Endothelial cell of umbilical vein (primary cell): ENCODE data around the gene KCNJ5. TPM values are rescaled to one million over a fixed set of nuclear protein-coding genes. Genes with fewer than 3 reads are reported as not detected.

ENCODE experiments used
- BruUV-seq: library from RNA; stranded (reverse); fragments of 400-500 nt; replicated peaks from 2 replicates; lab custom pipeline; 2021; lab: Mats Ljungman, UMichigan
- CTCF ChIA-PET: fragments of 300-600, 350-600 bp; sonication (Branson Sonifier 250); formaldehyde crosslinking; loops from one replicate; lab custom pipeline; 2021; ENCODE audit warnings: antibody characterized with exemption, inconsistent platforms; lab: Charles Lee
- POLR2A ChIA-PET: fragments of 300-600, 350-600 bp; sonication (Branson Sonifier 250); formaldehyde crosslinking; loops from one replicate; lab custom pipeline; 2021; ENCODE audit warnings: antibody characterized with exemption, inconsistent platforms; lab: Charles Lee
- DNase-seq: peaks from one replicate; pipeline ENCODE4 v3.0.0-alpha.2; 2011; ENCODE audit warnings: low read depth, low spot score
- FAIRE-seq: peaks from 2 replicates; lab custom pipeline; 2011; peaks lifted over from hg19 to GRCh38; lab: Jason Lieb, UNC
- H2AFZ ChIP-seq: 2 replicates; pipeline ENCODE4 v1.6.0; 2012; ENCODE audit warnings: low read depth, low read length, control low read depth, inconsistent platforms
- H3K27ac ChIP-seq: 2 replicates; pipeline ENCODE4 v1.5.1; 2011; ENCODE audit warnings: low read depth, mild to moderate bottlenecking, control low read depth, low read length, moderate library complexity; ENCODE audit not compliant: insufficient read depth
- H3K27me3 ChIP-seq, 2 experiments: 2 replicates each; pipeline versions ENCODE4 v1.6.0 to v1.6.1; 2011; ENCODE audit warnings: low read length in 2 of 2, mixed read lengths in 1 of 2; ENCODE audit not compliant: control insufficient read depth in 2 of 2, insufficient read depth in 2 of 2
- H3K36me3 ChIP-seq, 2 experiments: 2 replicates in 1 of 2; 3 replicates in 1 of 2; pipeline ENCODE4 v1.5.1; 2011; ENCODE audit warnings: low read length in 2 of 2, mild to moderate bottlenecking in 1 of 2, moderate library complexity in 1 of 2; ENCODE audit not compliant: control insufficient read depth in 2 of 2, insufficient read depth in 2 of 2; ENCODE audit errors: extremely low read depth in 1 of 2
- H3K4me1 ChIP-seq: 3 replicates; pipeline ENCODE4 v1.5.1; 2011; ENCODE audit warnings: mild to moderate bottlenecking, low read length; ENCODE audit not compliant: control insufficient read depth, insufficient read depth; ENCODE audit errors: extremely low read depth
- H3K4me2 ChIP-seq: 2 replicates; pipeline ENCODE4 v1.6.1; 2011; ENCODE audit warnings: low read length, control low read depth, mixed read lengths; ENCODE audit not compliant: insufficient read depth
- H3K4me3 ChIP-seq, 3 experiments: fragments of 200-600 bp in 1 of 3; sonication (generic), shearing (Covaris generic) in 1 of 3; replicated peaks in 1 of 3; 2 replicates each; pipeline ENCODE4 v1.5.1; 2011 to 2016; ENCODE audit warnings: control low read depth in 3 of 3, low read length in 3 of 3, mild to moderate bottlenecking in 2 of 3, inconsistent platforms in 1 of 3, low read depth in 1 of 3, moderate library complexity in 1 of 3; ENCODE audit not compliant: insufficient read depth in 1 of 3
- H3K79me2 ChIP-seq: 2 replicates; pipeline ENCODE4 v1.6.0; 2012; ENCODE audit warnings: low read length, inconsistent platforms; ENCODE audit not compliant: control insufficient read depth, insufficient read depth
- H3K9ac ChIP-seq: replicated peaks from 2 replicates; pipeline ENCODE3; 2011; ENCODE audit warnings: low read length, control low read depth; ENCODE audit not compliant: insufficient read depth; ENCODE audit errors: extremely low read depth
- H3K9me1 ChIP-seq: replicated peaks from 3 replicates; pipeline ENCODE4 v1.6.0; 2011; ENCODE audit warnings: mild to moderate bottlenecking, low read length; ENCODE audit not compliant: control insufficient read depth, insufficient read depth; ENCODE audit errors: extremely low read depth
- H3K9me3 ChIP-seq: replicated peaks from 2 replicates; pipeline ENCODE4 v1.5.1; 2012; ENCODE audit warnings: low read length, inconsistent platforms; ENCODE audit not compliant: control insufficient read depth, insufficient read depth
- H4K20me1 ChIP-seq: replicated peaks from 2 replicates; pipeline ENCODE3; 2011; ENCODE audit warnings: mild to moderate bottlenecking, low read length; ENCODE audit not compliant: control insufficient read depth, insufficient read depth; ENCODE audit errors: extremely low read depth
- EZH2 ChIP-seq: IDR thresholded peaks from 2 replicates; pipeline ENCODE4 v1.6.1; 2012; ENCODE audit warnings: borderline replicate concordance, low read depth, mild to moderate bottlenecking, moderate library complexity, low read length, inconsistent platforms; ENCODE audit not compliant: severe bottlenecking
- FOS ChIP-seq: IDR thresholded peaks from 2 replicates; pipeline ENCODE4 v1.6.1; 2011; ENCODE audit warnings: mild to moderate bottlenecking, low read length, moderate library complexity, borderline replicate concordance; ENCODE audit not compliant: insufficient read depth
- GATA2 ChIP-seq: IDR thresholded peaks from 2 replicates; pipeline ENCODE4 v1.7.0; 2011; ENCODE audit warnings: low read depth, mild to moderate bottlenecking, moderate library complexity, mixed read lengths, low read length; ENCODE audit not compliant: insufficient read length, insufficient read depth
- JUN ChIP-seq: IDR thresholded peaks from 2 replicates; pipeline ENCODE4 v1.6.1; 2011; ENCODE audit warnings: borderline replicate concordance, low read depth; ENCODE audit not compliant: insufficient read length, insufficient read depth
- MYC ChIP-seq: IDR thresholded peaks from one replicate; pipeline ENCODE4 v1.6.1; 2011; ENCODE audit warnings: mild to moderate bottlenecking, low read depth, low read length
- POLR2A ChIP-seq: IDR thresholded peaks from 2 replicates; pipeline ENCODE4 v1.6.1; 2012; ENCODE audit warnings: low read depth, mild to moderate bottlenecking, control low read depth, low read length
- POLR2AphosphoS5 ChIP-seq: IDR thresholded peaks from 2 replicates; pipeline ENCODE4 v1.6.1; 2012; ENCODE audit warnings: low read depth, mild to moderate bottlenecking, control low read depth, low read length, moderate library complexity; ENCODE audit not compliant: insufficient read depth
- dilution Hi-C: fragments of 300-500 bp; cut with MboI; formaldehyde crosslinking; loops from one replicate; pipeline ENCODE4 v1.15.0; 2019; ENCODE audit warnings: low sequenced_read_pairs; ENCODE audit not compliant: extremely low pct_ligation_motif_present
- intact Hi-C: fragments of 100-400 bp; cut with micrococcal nuclease; formaldehyde crosslinking; loops from one replicate; pipeline ENCODE4 v1.10.0; 2022
- polyA plus RNA-seq, 4 experiments: library from polyadenylated mRNA; depleted of rRNA in 3 of 4; stranded (reverse) in 3 of 4; unstranded in 1 of 4; fragments of >200 nt; gene quantifications; 2 replicates each; pipeline versions ENCODE4 v1.2.1 to v1.2.3, GENCODE V29; 2011 to 2012; ENCODE audit warnings: missing spikeins in 1 of 4
- total RNA-seq: library from RNA; stranded (reverse); gene quantifications from 2 replicates; pipeline ENCODE4 v1.2.3, GENCODE V29; 2021
- TF ChIP-seq, protein P1 (sequence below): IDR thresholded peaks from 2 replicates; pipeline ENCODE4 v1.6.1; 2011; ENCODE audit not compliant: insufficient read depth, insufficient read length
- TF ChIP-seq, protein P2 (sequence below), 2 donors: IDR thresholded peaks; 1 replicate in 1 of 2; 2 replicates in 1 of 2; pipeline ENCODE4 v1.5.1; 2011; ENCODE audit warnings: low read length in 2 of 2, mild to moderate bottlenecking in 2 of 2, moderate library complexity in 2 of 2, control low read depth in 1 of 2, inconsistent platforms in 1 of 2, low read depth in 1 of 2; ENCODE audit not compliant: insufficient read depth in 1 of 2; ENCODE audit errors: extremely low read depth in 1 of 2

The KCNJ5 gene
- total and polyA plus RNA-seq, 2 donors (not counting 3 experiments of a cell fraction or from before 2014, with no cell fraction given): 0.13 TPM; not detected in 1

DNA sequence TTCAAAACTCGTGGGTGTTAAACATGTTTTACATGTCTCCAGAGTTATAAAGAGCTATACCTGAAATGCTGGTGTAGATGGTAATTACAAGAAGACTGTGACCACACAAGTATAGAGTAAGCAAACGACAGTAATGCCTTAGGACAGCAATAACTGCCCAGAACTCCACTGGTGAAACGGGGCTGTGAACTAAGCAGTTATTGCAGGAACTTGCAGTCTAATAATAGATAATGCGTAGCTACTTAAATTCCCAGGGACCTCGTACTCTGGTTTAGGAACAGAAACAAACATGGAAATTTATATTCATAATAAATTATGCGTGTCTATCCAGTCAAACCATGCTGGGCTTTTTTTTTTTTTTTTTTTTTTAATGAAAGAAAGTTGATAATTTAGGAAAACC, 76.4 kb downstream of the KCNJ5 start:
- H3K4me2 ChIP-seq: no peak overlapping the region
- TF ChIP-seq, protein P1, sequence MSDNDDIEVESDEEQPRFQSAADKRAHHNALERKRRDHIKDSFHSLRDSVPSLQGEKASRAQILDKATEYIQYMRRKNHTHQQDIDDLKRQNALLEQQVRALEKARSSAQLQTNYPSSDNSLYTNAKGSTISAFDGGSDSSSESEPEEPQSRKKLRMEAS: no peak
- no peak for TF ChIP-seq EZH2
- TF ChIP-seq, protein P2, sequence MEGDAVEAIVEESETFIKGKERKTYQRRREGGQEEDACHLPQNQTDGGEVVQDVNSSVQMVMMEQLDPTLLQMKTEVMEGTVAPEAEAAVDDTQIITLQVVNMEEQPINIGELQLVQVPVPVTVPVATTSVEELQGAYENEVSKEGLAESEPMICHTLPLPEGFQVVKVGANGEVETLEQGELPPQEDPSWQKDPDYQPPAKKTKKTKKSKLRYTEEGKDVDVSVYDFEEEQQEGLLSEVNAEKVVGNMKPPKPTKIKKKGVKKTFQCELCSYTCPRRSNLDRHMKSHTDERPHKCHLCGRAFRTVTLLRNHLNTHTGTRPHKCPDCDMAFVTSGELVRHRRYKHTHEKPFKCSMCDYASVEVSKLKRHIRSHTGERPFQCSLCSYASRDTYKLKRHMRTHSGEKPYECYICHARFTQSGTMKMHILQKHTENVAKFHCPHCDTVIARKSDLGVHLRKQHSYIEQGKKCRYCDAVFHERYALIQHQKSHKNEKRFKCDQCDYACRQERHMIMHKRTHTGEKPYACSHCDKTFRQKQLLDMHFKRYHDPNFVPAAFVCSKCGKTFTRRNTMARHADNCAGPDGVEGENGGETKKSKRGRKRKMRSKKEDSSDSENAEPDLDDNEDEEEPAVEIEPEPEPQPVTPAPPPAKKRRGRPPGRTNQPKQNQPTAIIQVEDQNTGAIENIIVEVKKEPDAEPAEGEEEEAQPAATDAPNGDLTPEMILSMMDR (IDR thresholded peaks at IDR 0.05; ENCODE audit: extremely low read depth in 1 of 2, insufficient read depth in 1 of 2, low read depth in 1 of 2, low read length in 2 of 2): no peak
- TF ChIP-seq JUN: no peak
- TF ChIP-seq GATA2: no peak
- H4K20me1 ChIP-seq: no peaks in the 10 kb centered on the region
- POLR2A ChIA-PET: no interaction called here
- H2AFZ ChIP-seq: no peak overlapping the region
- H3K79me2 ChIP-seq: no peaks in the 10 kb centered on the region
- no peaks in the 10 kb centered on the region for H3K9me1 ChIP-seq
- H3K27me3 ChIP-seq: no peaks in the 10 kb centered on the region
- intact Hi-C loops (no loop called here), dilution Hi-C loops (no loop called here)
- no peaks in the 10 kb centered on the region for H3K9me3 ChIP-seq
- no peak overlapping the region for H3K9ac ChIP-seq
- no TSS peak for BruUV-seq
- peaks cover 18% of the 10 kb centered on the region for H3K4me1 ChIP-seq
- H3K4me3 ChIP-seq: no peak overlapping the region
- CTCF ChIA-PET: interaction anchor here (0.8 kb wide), 1 partner anchor 11 kb away, joined by 8 read pairs; no protein-coding TSS in a partner anchor
- no peak for FAIRE-seq
- no peaks in the 10 kb centered on the region for H3K36me3 ChIP-seq
- DNase-seq: no peak
- no peak overlapping the region for H3K27ac ChIP-seq

DNA sequence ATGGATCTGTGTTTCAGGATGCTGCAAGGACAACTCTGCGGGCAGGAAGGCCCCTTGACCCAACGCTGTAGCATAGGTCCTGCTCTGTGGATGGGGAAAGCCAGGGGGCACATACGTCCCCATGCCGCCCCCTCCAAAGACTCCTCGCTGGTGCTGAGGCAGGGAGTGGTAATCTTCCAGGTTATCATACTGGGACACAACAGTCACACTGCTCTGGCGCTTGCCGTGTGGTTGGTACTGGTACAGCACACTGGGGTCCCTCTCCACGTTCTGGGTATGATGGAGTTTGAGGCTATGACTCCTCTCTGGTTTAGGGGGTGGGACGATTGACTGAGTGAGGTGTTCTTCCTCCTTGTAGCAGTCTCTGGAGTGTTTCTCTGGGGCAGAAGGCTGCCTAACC, 77.8 kb downstream of the KCNJ5 start:
- no peak overlapping the region for H2AFZ ChIP-seq
- DNase-seq: no peak
- no peaks in the 10 kb centered on the region for H3K9me3 ChIP-seq
- dilution Hi-C loops: no loop called here
- intact Hi-C loops: no loop called here
- H3K4me1 ChIP-seq: peaks cover 15% of the 10 kb centered on the region
- BruUV-seq: no TSS peak
- H3K27me3 ChIP-seq: no peaks in the 10 kb centered on the region
- POLR2A ChIA-PET: no interaction called here
- no peaks in the 10 kb centered on the region for H4K20me1 ChIP-seq
- no peak overlapping the region for H3K27ac ChIP-seq
- H3K4me2 ChIP-seq: no peak overlapping the region
- TF ChIP-seq GATA2 (no peak), MYC (no peak), FOS (no peak), JUN (no peak), EZH2 (no peak), POLR2AphosphoS5 (no peak), POLR2A (no peak)
- TF ChIP-seq, protein P1: no peak
- TF ChIP-seq, protein P2 (IDR thresholded peaks at IDR 0.05; ENCODE audit: extremely low read depth in 1 of 2, insufficient read depth in 1 of 2, low read depth in 1 of 2, low read length in 2 of 2): no peak
- H3K79me2 ChIP-seq: no peaks in the 10 kb centered on the region
- no peaks in the 10 kb centered on the region for H3K36me3 ChIP-seq
- H3K9ac ChIP-seq: no peak overlapping the region
- no peaks in the 10 kb centered on the region for H3K9me1 ChIP-seq
- FAIRE-seq: no peak
- CTCF ChIA-PET: no interaction called here
- no peak overlapping the region for H3K4me3 ChIP-seq
